Fibroblast of villous mesenchyme (primary cell): ENCODE measurements around the gene SIRT2. TPM values are rescaled to one million over a fixed set of nuclear protein-coding genes. Genes with fewer than 3 reads are reported as not detected.

Experiments
- DNase-seq: peaks from one replicate; pipeline ENCODE4 v3.0.0-alpha.2; 2010; ENCODE audit warnings: low read depth
- H3K4me3 ChIP-seq: 2 replicates; pipeline ENCODE4 v1.5.1; 2011; ENCODE audit warnings: low read depth, mild to moderate bottlenecking, low read length
- CTCF ChIP-seq: IDR thresholded peaks from 2 replicates; pipeline ENCODE4 v1.5.1; 2012; ENCODE audit warnings: low read depth, mild to moderate bottlenecking, low read length; ENCODE audit not compliant: insufficient read depth
- total RNA-seq: library from RNA; depleted of rRNA; stranded (reverse); fragments of >200 nt; gene quantifications from 2 replicates; pipeline ENCODE4 v1.2.3, GENCODE V29; 2012

SIRT2 gene
- total RNA-seq, 1 donor = 45.3 TPM

- no peak for DNase-seq
- TF ChIP-seq CTCF = no peak
- H3K4me3 ChIP-seq = no peak overlapping the region
These were observed 12.1 kb upstream of the SIRT2 start for GRCh38 chr19:38911388-38912001.

- no peak overlapping the region for H3K4me3 ChIP-seq
- DNase-seq = no peak
- no peak for TF ChIP-seq CTCF
These were observed 11.1 kb upstream of the SIRT2 start for GRCh38 chr19:38910488-38910887.

GRCh38 chr19:38908911-38909310 lies 9.5 kb upstream of the SIRT2 start:
- H3K4me3 ChIP-seq = no peak overlapping the region
- TF ChIP-seq CTCF = no peak
- DNase-seq = no peak

- DNase-seq = no peak
- H3K4me3 ChIP-seq = no peak overlapping the region
- TF ChIP-seq CTCF = no peak
These were observed 8.3 kb upstream of the SIRT2 start for GRCh38 chr19:38907670-38908069.

GRCh38 chr19:38907227-38907626 lies 7.8 kb upstream of the SIRT2 start:
- DNase-seq = no peak
- no peak overlapping the region for H3K4me3 ChIP-seq
- no peak for TF ChIP-seq CTCF

GRCh38 chr19:38905620-38906019 lies 6.2 kb upstream of the SIRT2 start:
- no peak overlapping the region for H3K4me3 ChIP-seq
- DNase-seq = no peak
- TF ChIP-seq CTCF = no peak
